Naive thymus-derived CD8-positive, alpha-beta T cell (primary cell): ENCODE measurements around the gene GRK5. TPM values are rescaled to one million over a fixed set of nuclear protein-coding genes. Genes with fewer than 3 reads are reported as not detected.
"Not testable (repeated sequence)": the region's sequence is repeated elsewhere in the genome, so short reads cannot be mapped to it uniquely, and the experiment has no call there.

Experiments used
- ATAC-seq, 2 donors: fragments of 150-1000 bp; cut with Tn5 transposase in 1 of 2; sonication (Bioruptor Pico), chemical (Tn5 transposase) in 1 of 2; 1 replicate in 1 of 2; 2 replicates in 1 of 2; pipeline ENCODE4 v1.10.0; 2021; ENCODE audit warnings: mild to moderate bottlenecking in 2 of 2, moderate library complexity in 2 of 2
- POLR2A ChIA-PET: fragments of 350-600 bp; sonication (Branson Sonifier 250); formaldehyde crosslinking; loops from one replicate; lab custom pipeline; 2021; ENCODE audit warnings: antibody characterized with exemption; lab: Charles Lee
- DNase-seq, 10 donors: peaks; one replicate each; pipeline versions ENCODE4 v3.0.0 to v3.0.0-alpha.2; 2020 to 2022
- H3K27ac Mint-ChIP-seq, 10 donors: one replicate each; pipeline ENCODE4 v1.8.0; 2020 to 2022; ENCODE audit warnings: mild to moderate bottlenecking in 10 of 10, mixed read lengths in 10 of 10, moderate library complexity in 4 of 10, inconsistent platforms in 1 of 10
- H3K27me3 Mint-ChIP-seq, 5 donors: one replicate each; pipeline ENCODE4 v1.8.0; 2021 to 2022; ENCODE audit warnings: mixed read lengths in 5 of 5
- H3K36me3 Mint-ChIP-seq, 3 donors: one replicate each; pipeline ENCODE4 v1.8.0; 2020 to 2022; ENCODE audit warnings: mixed read lengths in 3 of 3, mild to moderate bottlenecking in 2 of 3, inconsistent platforms in 1 of 3
- H3K4me1 Mint-ChIP-seq, 4 donors: one replicate each; pipeline ENCODE4 v1.8.0; 2021 to 2022; ENCODE audit warnings: mixed read lengths in 4 of 4
- H3K4me3 Mint-ChIP-seq, 10 donors: one replicate each; pipeline ENCODE4 v1.8.0; 2020 to 2022; ENCODE audit warnings: mild to moderate bottlenecking in 10 of 10, mixed read lengths in 10 of 10, moderate library complexity in 6 of 10, inconsistent platforms in 1 of 10
- H3K9me3 Mint-ChIP-seq, 9 donors: one replicate each; pipeline ENCODE4 v1.8.0; 2020 to 2022; ENCODE audit warnings: mixed read lengths in 9 of 9, mild to moderate bottlenecking in 3 of 9, inconsistent platforms in 1 of 9, moderate library complexity in 1 of 9
- polyA plus RNA-seq, 3 donors: library from polyadenylated mRNA; unstranded; fragments of 300-500 nt; fragmentation: Illumina TruSeq; gene quantifications; one replicate each; pipeline ENCODE4 v1.2.3, GENCODE V29; 2021
- total RNA-seq, 8 experiments: library from RNA in 2 of 8; stranded (reverse) in 2 of 8; gene quantifications; one replicate each; pipeline ENCODE4 v1.2.3 and lab custom pipeline; 2021 to 2026

GRK5 gene
- total and polyA plus RNA-seq, 5 experiments from 2014 or later: 4.4 to 23.2 (median 11.0) TPM

GRCh38 chr10:119454990-119455389 lies 247.6 kb downstream of the GRK5 start:
- peaks cover 0 to 3% (median 2%) of the 10 kb centered on the region in 3 donors for H3K36me3 Mint-ChIP-seq
- no peaks in the 10 kb centered on the region for H3K9me3 Mint-ChIP-seq
- ATAC-seq (no peak), DNase-seq (no peak)
- H3K27ac Mint-ChIP-seq: no peak overlapping the region
- H3K4me3 Mint-ChIP-seq: no peak overlapping the region
- POLR2A ChIA-PET: no interaction called here
- H3K4me1 Mint-ChIP-seq: no peaks in the 10 kb centered on the region
- H3K27me3 Mint-ChIP-seq: no peaks in the 10 kb centered on the region

GRCh38 chr10:119455609-119456434 lies 248.5 kb downstream of the GRK5 start:
- H3K9me3 Mint-ChIP-seq: no peaks in the 10 kb centered on the region
- POLR2A ChIA-PET: no interaction called here
- no peak overlapping the region for H3K4me3 Mint-ChIP-seq
- H3K27me3 Mint-ChIP-seq: no peaks in the 10 kb centered on the region
- DNase-seq (no peak), ATAC-seq (no peak)
- H3K36me3 Mint-ChIP-seq: peaks cover 0 to 2% (median 2%) of the 10 kb centered on the region in 3 donors
- peak overlapping the region in 2 of 10 donors; percentile 13 to 16 for H3K27ac Mint-ChIP-seq
- peaks cover 0 to 2% (median 0%) of the 10 kb centered on the region in 4 donors for H3K4me1 Mint-ChIP-seq

- Mint-ChIP-seq H3K9me3 (no peaks in the 10 kb centered on the region), H3K27me3 (no peaks in the 10 kb centered on the region), H3K36me3 (peaks cover 0 to 2% (median 2%) of the 10 kb centered on the region in 3 donors), H3K27ac (no peak overlapping the region), H3K4me3 (no peak overlapping the region), H3K4me1 (peaks cover 0 to 2% (median 0%) of the 10 kb centered on the region in 4 donors)
- POLR2A ChIA-PET: no interaction called here
- no peak for DNase-seq
- ATAC-seq: no peak
These were observed 249.1 kb downstream of the GRK5 start for GRCh38 chr10:119456435-119456810.

- peaks cover 0 to 10% (median 0%) of the 10 kb centered on the region in 9 donors for H3K9me3 Mint-ChIP-seq
- DNase-seq: no peak
- no peaks in the 10 kb centered on the region for H3K27me3 Mint-ChIP-seq
- peak overlapping the region in 1 of 10 donors; percentile 67 for H3K27ac Mint-ChIP-seq
- H3K36me3 Mint-ChIP-seq: peaks cover 2 to 10% (median 10%) of the 10 kb centered on the region in 3 donors
- POLR2A ChIA-PET: no interaction called here
- no peak for ATAC-seq
- peaks cover 0 to 2% (median under 1%) of the 10 kb centered on the region in 4 donors for H3K4me1 Mint-ChIP-seq
- no peak overlapping the region for H3K4me3 Mint-ChIP-seq
These were observed 250.8 kb downstream of the GRK5 start for GRCh38 chr10:119457966-119458766.

GRCh38 chr10:119459681-119460340 lies 252.4 kb downstream of the GRK5 start:
- H3K36me3 Mint-ChIP-seq: peaks cover 2 to 13% (median 7%) of the 10 kb centered on the region in 3 donors
- POLR2A ChIA-PET: no interaction called here
- peaks cover 0 to 2% (median under 1%) of the 10 kb centered on the region in 4 donors for H3K4me1 Mint-ChIP-seq
- no peak overlapping the region for H3K4me3 Mint-ChIP-seq
- ATAC-seq: no peak
- peaks cover 0 to under 1% (median 0%) of the 10 kb centered on the region in 5 donors for H3K27me3 Mint-ChIP-seq
- H3K27ac Mint-ChIP-seq: no peak overlapping the region
- DNase-seq: no peak
- H3K9me3 Mint-ChIP-seq: peaks cover 0 to 17% (median 0%) of the 10 kb centered on the region in 9 donors

- POLR2A ChIA-PET: no interaction called here
- Mint-ChIP-seq H3K4me1 (peaks cover 0 to 3% (median 2%) of the 10 kb centered on the region in 4 donors), H3K27ac (peak overlapping the region in 4 of 10 donors; percentile 3 to 39 (median 34)), H3K36me3 (peaks cover 0 to 13% (median 7%) of the 10 kb centered on the region in 3 donors), H3K4me3 (no peak overlapping the region), H3K27me3 (peaks cover 0 to 2% (median 0%) of the 10 kb centered on the region in 5 donors), H3K9me3 (peaks cover 0 to 17% (median 2%) of the 10 kb centered on the region in 9 donors)
- no peak for ATAC-seq
- DNase-seq: no peak
These were observed 253.2 kb downstream of the GRK5 start for GRCh38 chr10:119460369-119461195.

GRCh38 chr10:119461380-119461779 lies 254.0 kb downstream of the GRK5 start:
- ATAC-seq (no peak), DNase-seq (no peak)
- POLR2A ChIA-PET: no interaction called here
- Mint-ChIP-seq H3K4me3 (no peak overlapping the region), H3K27me3 (peaks cover 0 to 2% (median 0%) of the 10 kb centered on the region in 5 donors), H3K9me3 (peaks cover 0 to 17% (median 2%) of the 10 kb centered on the region in 9 donors), H3K27ac (no peak overlapping the region), H3K4me1 (peaks cover 3 to 8% (median 5%) of the 10 kb centered on the region in 4 donors), H3K36me3 (peaks cover 0 to 13% (median 7%) of the 10 kb centered on the region in 3 donors)

GRCh38 chr10:119461923-119462322 lies 254.6 kb downstream of the GRK5 start:
- Mint-ChIP-seq H3K4me3 (no peak overlapping the region), H3K4me1 (peaks cover 3 to 13% (median 11%) of the 10 kb centered on the region in 4 donors), H3K36me3 (peaks cover 0 to 13% (median 7%) of the 10 kb centered on the region in 3 donors), H3K27me3 (peaks cover 0 to 2% (median 0%) of the 10 kb centered on the region in 5 donors), H3K27ac (peak overlapping the region in 2 of 10 donors; percentile 16 to 35), H3K9me3 (peaks cover 0 to 17% (median 2%) of the 10 kb centered on the region in 9 donors)
- POLR2A ChIA-PET: no interaction called here
- DNase-seq: no peak
- no peak for ATAC-seq

- peaks cover 0 to 2% (median 0%) of the 10 kb centered on the region in 5 donors for H3K27me3 Mint-ChIP-seq
- POLR2A ChIA-PET: no interaction called here
- no peak overlapping the region for H3K27ac Mint-ChIP-seq
- ATAC-seq: no peak
- peak overlapping the region in 1 of 10 donors; percentile 12 for H3K4me3 Mint-ChIP-seq
- no peak for DNase-seq
- peaks cover 3 to 15% (median 11%) of the 10 kb centered on the region in 4 donors for H3K4me1 Mint-ChIP-seq
- H3K36me3 Mint-ChIP-seq: peaks cover 0 to 13% (median 7%) of the 10 kb centered on the region in 3 donors
- peaks cover 0 to 17% (median 2%) of the 10 kb centered on the region in 9 donors for H3K9me3 Mint-ChIP-seq
These were observed 255.4 kb downstream of the GRK5 start for GRCh38 chr10:119462773-119463172.

- POLR2A ChIA-PET, H3K27ac Mint-ChIP-seq: not testable (repeated sequence)
- H3K9me3 Mint-ChIP-seq: peaks cover 0 to 17% (median 2%) of the 10 kb centered on the region in 9 donors
These were observed 255.8 kb downstream of the GRK5 start for GRCh38 chr10:119463195-119463594.

GRCh38 chr10:119465085-119465484 lies 257.7 kb downstream of the GRK5 start:
- Mint-ChIP-seq H3K27me3 (peaks cover 0 to 2% (median 0%) of the 10 kb centered on the region in 5 donors), H3K27ac (no peak overlapping the region), H3K36me3 (peaks cover 0 to 13% (median 7%) of the 10 kb centered on the region in 3 donors), H3K4me3 (no peak overlapping the region), H3K9me3 (peaks cover 0 to 17% (median 2%) of the 10 kb centered on the region in 9 donors), H3K4me1 (peaks cover 3 to 15% (median 11%) of the 10 kb centered on the region in 4 donors)
- POLR2A ChIA-PET: no interaction called here
- ATAC-seq: no peak
- no peak for DNase-seq

More at GRCh38 chr10:119463195-119463594, 255.8 kb downstream of the GRK5 start:
- not testable (repeated sequence) for H3K27me3 Mint-ChIP-seq, H3K4me3 Mint-ChIP-seq, DNase-seq, ATAC-seq
- peaks cover 3 to 15% (median 11%) of the 10 kb centered on the region in 4 donors for H3K4me1 Mint-ChIP-seq
- peaks cover 0 to 13% (median 7%) of the 10 kb centered on the region in 3 donors for H3K36me3 Mint-ChIP-seq
